Testis (tissue), 2 donors: ENCODE results near the gene HSD17B4.
"Not testable (repeated sequence)": the region's sequence is repeated elsewhere in the genome, so short reads cannot be mapped to it uniquely, and the experiment has no call there.

ENCODE experiments used
- POLR2A ChIP-seq: fragments of 450-650 bp; IDR thresholded peaks from one replicate; pipeline ENCODE4 v1.6.1; 2017; ENCODE audit warnings: antibody characterized with exemption, mild to moderate bottlenecking, moderate library complexity
- TF ChIP-seq, protein P1 (sequence below), 3 experiments: fragments of 450-650 bp in 2 of 3; fragments of 200-600 bp in 1 of 3; sonication (generic) in 1 of 3; IDR thresholded peaks; one replicate each; pipeline ENCODE4 v1.5.1; 2016 to 2019; ENCODE audit warnings: antibody characterized with exemption in 3 of 3, mild to moderate bottlenecking in 2 of 3, moderate library complexity in 1 of 3

- TF ChIP-seq POLR2A, result not testable (repeated sequence)
- TF ChIP-seq, protein P1, sequence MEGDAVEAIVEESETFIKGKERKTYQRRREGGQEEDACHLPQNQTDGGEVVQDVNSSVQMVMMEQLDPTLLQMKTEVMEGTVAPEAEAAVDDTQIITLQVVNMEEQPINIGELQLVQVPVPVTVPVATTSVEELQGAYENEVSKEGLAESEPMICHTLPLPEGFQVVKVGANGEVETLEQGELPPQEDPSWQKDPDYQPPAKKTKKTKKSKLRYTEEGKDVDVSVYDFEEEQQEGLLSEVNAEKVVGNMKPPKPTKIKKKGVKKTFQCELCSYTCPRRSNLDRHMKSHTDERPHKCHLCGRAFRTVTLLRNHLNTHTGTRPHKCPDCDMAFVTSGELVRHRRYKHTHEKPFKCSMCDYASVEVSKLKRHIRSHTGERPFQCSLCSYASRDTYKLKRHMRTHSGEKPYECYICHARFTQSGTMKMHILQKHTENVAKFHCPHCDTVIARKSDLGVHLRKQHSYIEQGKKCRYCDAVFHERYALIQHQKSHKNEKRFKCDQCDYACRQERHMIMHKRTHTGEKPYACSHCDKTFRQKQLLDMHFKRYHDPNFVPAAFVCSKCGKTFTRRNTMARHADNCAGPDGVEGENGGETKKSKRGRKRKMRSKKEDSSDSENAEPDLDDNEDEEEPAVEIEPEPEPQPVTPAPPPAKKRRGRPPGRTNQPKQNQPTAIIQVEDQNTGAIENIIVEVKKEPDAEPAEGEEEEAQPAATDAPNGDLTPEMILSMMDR (IDR thresholded peaks at IDR 0.05), result not testable (repeated sequence)
Measured at GRCh38 chr5:119444643-119445042, 7.7 kb upstream of the HSD17B4 start.
